Measurements from ENCODE around the gene DOP1B.

The DOP1B gene, protein sequence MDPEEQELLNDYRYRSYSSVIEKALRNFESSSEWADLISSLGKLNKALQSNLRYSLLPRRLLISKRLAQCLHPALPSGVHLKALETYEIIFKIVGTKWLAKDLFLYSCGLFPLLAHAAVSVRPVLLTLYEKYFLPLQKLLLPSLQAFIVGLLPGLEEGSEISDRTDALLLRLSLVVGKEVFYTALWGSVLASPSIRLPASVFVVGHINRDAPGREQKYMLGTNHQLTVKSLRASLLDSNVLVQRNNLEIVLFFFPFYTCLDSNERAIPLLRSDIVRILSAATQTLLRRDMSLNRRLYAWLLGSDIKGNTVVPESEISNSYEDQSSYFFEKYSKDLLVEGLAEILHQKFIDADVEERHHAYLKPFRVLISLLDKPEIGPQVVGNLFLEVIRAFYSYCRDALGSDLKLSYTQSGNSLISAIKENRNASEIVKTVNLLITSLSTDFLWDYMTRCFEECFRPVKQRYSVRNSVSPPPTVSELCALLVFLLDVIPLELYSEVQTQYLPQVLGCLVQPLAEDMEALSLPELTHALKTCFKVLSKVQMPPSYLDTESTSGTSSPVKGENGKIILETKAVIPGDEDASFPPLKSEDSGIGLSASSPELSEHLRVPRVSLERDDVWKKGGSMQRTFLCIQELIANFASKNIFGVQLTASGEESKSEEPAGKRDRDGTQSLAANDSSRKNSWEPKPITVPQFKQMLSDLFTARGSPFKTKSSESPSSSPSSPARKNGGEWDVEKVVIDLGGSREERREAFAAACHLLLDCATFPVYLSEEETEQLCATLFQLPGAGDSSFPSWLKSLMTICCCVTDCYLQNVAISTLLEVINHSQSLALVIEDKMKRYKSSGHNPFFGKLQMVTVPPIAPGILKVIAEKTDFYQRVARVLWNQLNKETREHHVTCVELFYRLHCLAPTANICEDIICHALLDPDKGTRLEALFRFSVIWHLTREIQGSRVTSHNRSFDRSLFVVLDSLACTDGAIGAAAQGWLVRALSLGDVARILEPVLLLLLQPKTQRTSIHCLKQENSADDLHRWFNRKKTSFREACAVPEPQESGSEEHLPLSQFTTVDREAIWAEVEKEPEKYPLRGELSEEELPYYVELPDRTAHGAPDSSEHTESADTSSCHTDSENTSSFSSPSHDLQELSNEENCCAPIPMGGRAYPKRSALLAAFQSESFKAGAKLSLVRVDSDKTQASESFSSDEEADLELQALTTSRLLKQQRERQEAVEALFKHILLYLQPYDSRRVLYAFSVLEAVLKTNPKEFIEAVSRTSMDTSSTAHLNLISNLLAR (N-terminal part only)

GRCh38 chr21:36156815-36157670, at the start of gene DOP1B:
DOP1B (plus strand) TSS chr21:36156824; CDS start chr21:36164734, 7,910 bp downstream.
- Histone ChIP-seq H3K4me3 (ENCODE audit: low read length in 2 of 2) (peak within 1 kb of the TSS; percentile 82 to 98), H3K27me3 (ENCODE audit: control insufficient read depth in 2 of 2, insufficient read depth in 2 of 2, low read length in 2 of 2) (no peaks in the 10 kb centered on the region), H3K27ac (ENCODE audit: low read depth in 2 of 2, low read length in 2 of 2) (peak within 1 kb of the TSS; percentile 95 to 96), H3K9me3 (ENCODE audit: control insufficient read depth in 2 of 2, low read length in 2 of 2) (no peaks in the 10 kb centered on the region), H3K36me3 (ENCODE audit: control insufficient read depth in 2 of 2, insufficient read depth in 2 of 2, low read length in 2 of 2) (no peaks in the 10 kb centered on the region), H3K9ac (ENCODE audit: low read depth in 1 of 2, low read length in 2 of 2) (peak within 1 kb of the TSS; percentile 91 to 98), H3K4me1 (ENCODE audit: control insufficient read depth in 2 of 2, insufficient read depth in 2 of 2, low read length in 2 of 2) (peaks cover 11 to 46% of the 10 kb centered on the region in 2 donors)

- H3K4me1 ChIP-seq (ENCODE audit: control insufficient read depth in 2 of 2, insufficient read depth in 2 of 2, low read length in 2 of 2), result peaks cover 7 to 10% of the 10 kb centered on the region in 2 donors
- no peaks in the 10 kb centered on the region for H3K9me3 ChIP-seq (ENCODE audit: control insufficient read depth in 2 of 2, low read length in 2 of 2)
- H3K9ac ChIP-seq (ENCODE audit: low read depth in 1 of 2, low read length in 2 of 2), result no peak overlapping the region
- peaks cover 0 to 5% of the 10 kb centered on the region in 2 donors for H3K27me3 ChIP-seq (ENCODE audit: control insufficient read depth in 2 of 2, insufficient read depth in 2 of 2, low read length in 2 of 2)
- no peak overlapping the region for H3K27ac ChIP-seq (ENCODE audit: low read depth in 2 of 2, low read length in 2 of 2)
- H3K36me3 ChIP-seq (ENCODE audit: control insufficient read depth in 2 of 2, insufficient read depth in 2 of 2, low read length in 2 of 2), result no peaks in the 10 kb centered on the region
- no peak overlapping the region for H3K4me3 ChIP-seq (ENCODE audit: low read length in 2 of 2)
Observed at GRCh38 chr21:36109868-36110267, 46.8 kb upstream of the DOP1B start.

DNA sequence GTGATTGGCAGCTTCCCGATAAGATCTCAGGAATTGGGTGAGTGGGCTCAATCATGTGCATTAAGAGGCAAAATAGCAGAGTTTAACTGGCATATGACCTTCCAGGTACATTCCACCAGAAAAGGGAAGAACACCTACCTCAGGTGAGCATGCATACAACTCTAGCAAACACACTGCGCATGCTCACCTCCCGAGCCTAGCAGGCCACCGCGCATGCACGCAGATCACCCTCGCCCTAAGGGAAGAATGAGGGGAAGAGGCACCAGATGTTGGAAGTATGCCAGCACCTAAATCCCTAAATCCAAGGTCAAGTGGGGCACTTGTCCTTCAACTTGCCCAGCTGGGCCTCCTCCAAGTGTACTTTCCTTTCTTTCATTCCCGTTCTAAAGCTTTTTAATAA, 45.4 kb upstream of the DOP1B start:
- Histone ChIP-seq H3K9me3 (ENCODE audit: control insufficient read depth in 2 of 2, low read length in 2 of 2) (no peaks in the 10 kb centered on the region), H3K9ac (ENCODE audit: low read depth in 1 of 2, low read length in 2 of 2) (no peak overlapping the region), H3K4me1 (ENCODE audit: control insufficient read depth in 2 of 2, insufficient read depth in 2 of 2, low read length in 2 of 2) (peaks cover 7 to 10% of the 10 kb centered on the region in 2 donors), H3K4me3 (ENCODE audit: low read length in 2 of 2) (no peak overlapping the region), H3K27me3 (ENCODE audit: control insufficient read depth in 2 of 2, insufficient read depth in 2 of 2, low read length in 2 of 2) (no peaks in the 10 kb centered on the region), H3K36me3 (ENCODE audit: control insufficient read depth in 2 of 2, insufficient read depth in 2 of 2, low read length in 2 of 2) (no peaks in the 10 kb centered on the region), H3K27ac (ENCODE audit: low read depth in 2 of 2, low read length in 2 of 2) (no peak overlapping the region)

- Histone ChIP-seq H3K4me3 (ENCODE audit: low read length in 2 of 2) (peak overlapping the region; percentile 54 to 80), H3K27ac (ENCODE audit: low read depth in 2 of 2, low read length in 2 of 2) (peak overlapping the region; percentile 71 to 77)
Observed at GRCh38 chr21:36113647-36114428, 42.8 kb upstream of the DOP1B start.

GRCh38 chr21:36115138-36115730, 41.4 kb upstream of the DOP1B start:
- H3K4me1 ChIP-seq (ENCODE audit: control insufficient read depth in 2 of 2, insufficient read depth in 2 of 2, low read length in 2 of 2), result peaks cover 7 to 10% of the 10 kb centered on the region in 2 donors
- H3K27ac ChIP-seq (ENCODE audit: low read depth in 2 of 2, low read length in 2 of 2), result no peak overlapping the region
- H3K9ac ChIP-seq (ENCODE audit: low read depth in 1 of 2, low read length in 2 of 2), result no peak overlapping the region

More at GRCh38 chr21:36113647-36114428, 42.8 kb upstream of the DOP1B start:
- Histone ChIP-seq H3K27me3 (ENCODE audit: control insufficient read depth in 2 of 2, insufficient read depth in 2 of 2, low read length in 2 of 2) (no peaks in the 10 kb centered on the region), H3K4me1 (ENCODE audit: control insufficient read depth in 2 of 2, insufficient read depth in 2 of 2, low read length in 2 of 2) (peaks cover 7 to 10% of the 10 kb centered on the region in 2 donors), H3K36me3 (ENCODE audit: control insufficient read depth in 2 of 2, insufficient read depth in 2 of 2, low read length in 2 of 2) (no peaks in the 10 kb centered on the region), H3K9ac (ENCODE audit: low read depth in 1 of 2, low read length in 2 of 2) (peak overlapping the region; percentile 21 to 35), H3K9me3 (ENCODE audit: control insufficient read depth in 2 of 2, low read length in 2 of 2) (no peaks in the 10 kb centered on the region)

GRCh38 chr21:36117286-36117741, 39.3 kb upstream of the DOP1B start:
- Histone ChIP-seq H3K4me3 (ENCODE audit: low read length in 2 of 2) (no peak overlapping the region), H3K36me3 (ENCODE audit: control insufficient read depth in 2 of 2, insufficient read depth in 2 of 2, low read length in 2 of 2) (no peaks in the 10 kb centered on the region), H3K9me3 (ENCODE audit: control insufficient read depth in 2 of 2, low read length in 2 of 2) (no peaks in the 10 kb centered on the region), H3K4me1 (ENCODE audit: control insufficient read depth in 2 of 2, insufficient read depth in 2 of 2, low read length in 2 of 2) (peaks cover 6 to 10% of the 10 kb centered on the region in 2 donors), H3K27me3 (ENCODE audit: control insufficient read depth in 2 of 2, insufficient read depth in 2 of 2, low read length in 2 of 2) (no peaks in the 10 kb centered on the region), H3K27ac (ENCODE audit: low read depth in 2 of 2, low read length in 2 of 2) (no peak overlapping the region), H3K9ac (ENCODE audit: low read depth in 1 of 2, low read length in 2 of 2) (no peak overlapping the region)

More at GRCh38 chr21:36115138-36115730, 41.4 kb upstream of the DOP1B start:
- Histone ChIP-seq H3K27me3 (ENCODE audit: control insufficient read depth in 2 of 2, insufficient read depth in 2 of 2, low read length in 2 of 2) (no peaks in the 10 kb centered on the region), H3K36me3 (ENCODE audit: control insufficient read depth in 2 of 2, insufficient read depth in 2 of 2, low read length in 2 of 2) (no peaks in the 10 kb centered on the region), H3K4me3 (ENCODE audit: low read length in 2 of 2) (no peak overlapping the region), H3K9me3 (ENCODE audit: control insufficient read depth in 2 of 2, low read length in 2 of 2) (no peaks in the 10 kb centered on the region)

DNA sequence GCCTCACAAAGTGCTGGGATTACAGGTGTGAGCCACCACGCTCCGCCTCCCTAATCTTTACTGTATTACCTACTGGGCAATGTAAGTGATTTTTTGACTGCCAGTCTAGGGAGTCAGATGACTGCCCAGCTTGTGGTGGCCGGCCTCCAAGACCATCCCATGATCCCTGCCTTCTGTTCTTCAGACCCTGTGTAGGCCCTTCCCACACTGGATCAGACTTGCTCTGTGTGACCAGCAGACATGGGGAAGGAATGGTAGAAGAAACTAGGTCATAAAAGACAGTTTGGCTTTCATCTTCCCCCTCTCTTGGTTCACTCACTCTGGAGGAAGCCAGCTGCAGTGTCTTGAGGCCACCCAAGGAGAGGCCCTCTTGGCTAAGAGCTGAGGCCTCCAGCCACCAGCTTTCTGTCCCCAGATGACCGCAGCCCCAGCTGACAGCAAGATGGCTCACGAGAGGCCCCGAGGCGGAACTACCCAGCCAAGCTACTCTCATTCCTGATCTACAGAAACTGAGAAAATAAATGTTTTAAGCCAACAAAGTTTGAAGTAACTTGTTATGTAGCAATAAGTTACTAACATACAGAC, 36.2 kb upstream of the DOP1B start:
- Histone ChIP-seq H3K27me3 (ENCODE audit: control insufficient read depth in 2 of 2, insufficient read depth in 2 of 2, low read length in 2 of 2) (no peaks in the 10 kb centered on the region), H3K27ac (ENCODE audit: low read depth in 2 of 2, low read length in 2 of 2) (peak overlapping the region in 1 of 2 donors; percentile 23), H3K9ac (ENCODE audit: low read depth in 1 of 2, low read length in 2 of 2) (no peak overlapping the region), H3K36me3 (ENCODE audit: control insufficient read depth in 2 of 2, insufficient read depth in 2 of 2, low read length in 2 of 2) (no peaks in the 10 kb centered on the region), H3K4me1 (ENCODE audit: control insufficient read depth in 2 of 2, insufficient read depth in 2 of 2, low read length in 2 of 2) (no peaks in the 10 kb centered on the region), H3K4me3 (ENCODE audit: low read length in 2 of 2) (no peak overlapping the region), H3K9me3 (ENCODE audit: control insufficient read depth in 2 of 2, low read length in 2 of 2) (no peaks in the 10 kb centered on the region)

GRCh38 chr21:36122977-36123376, 33.6 kb upstream of the DOP1B start:
- peaks cover 0 to 8% of the 10 kb centered on the region in 2 donors for H3K4me1 ChIP-seq (ENCODE audit: control insufficient read depth in 2 of 2, insufficient read depth in 2 of 2, low read length in 2 of 2)
- no peaks in the 10 kb centered on the region for H3K9me3 ChIP-seq (ENCODE audit: control insufficient read depth in 2 of 2, low read length in 2 of 2)
- no peaks in the 10 kb centered on the region for H3K27me3 ChIP-seq (ENCODE audit: control insufficient read depth in 2 of 2, insufficient read depth in 2 of 2, low read length in 2 of 2)
- H3K9ac ChIP-seq (ENCODE audit: low read depth in 1 of 2, low read length in 2 of 2), result no peak overlapping the region
- no peaks in the 10 kb centered on the region for H3K36me3 ChIP-seq (ENCODE audit: control insufficient read depth in 2 of 2, insufficient read depth in 2 of 2, low read length in 2 of 2)
- H3K4me3 ChIP-seq (ENCODE audit: low read length in 2 of 2), result no peak overlapping the region
- no peak overlapping the region for H3K27ac ChIP-seq (ENCODE audit: low read depth in 2 of 2, low read length in 2 of 2)
